ENCODE results near the gene SGK2. TPM values are rescaled to one million over a fixed set of nuclear protein-coding genes. Genes with fewer than 3 reads are reported as not detected.

SGK2 gene
- polyA plus RNA-seq, 1 of the 3 experiments (the other 2 are of a cell fraction): 0.21 TPM

DNA sequence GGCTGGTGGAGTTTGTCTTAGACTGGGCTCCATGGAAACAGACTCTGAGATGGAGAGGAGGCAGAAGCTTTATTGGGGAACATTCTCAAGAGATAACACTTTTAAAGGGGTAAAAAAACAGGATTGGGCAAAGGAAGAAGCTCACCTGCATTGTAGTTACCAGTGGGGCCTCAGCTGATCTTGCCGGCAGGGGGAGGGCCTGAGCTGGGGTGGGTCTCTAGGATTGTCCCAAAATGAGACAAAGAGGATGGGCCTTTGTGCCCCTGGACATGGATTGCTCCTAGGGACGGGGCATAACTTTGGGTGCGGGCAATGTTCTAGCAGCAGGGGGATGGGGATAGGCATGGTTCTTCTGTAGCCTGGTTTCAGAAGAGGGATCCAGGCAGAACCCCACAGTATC, 12.5 kb downstream of the SGK2 start:
- H3K27ac ChIP-seq (ENCODE audit: low read depth in 2 of 2, low read length in 1 of 2): no peak overlapping the region
- no peaks in the 10 kb centered on the region for H3K9me2 ChIP-seq
- DNase-seq: no peak
- no peaks in the 10 kb centered on the region for H4K20me1 ChIP-seq (ENCODE audit: insufficient read depth)
- 64% methylated on average over 1 of the region's 3 CpGs for WGBS (ENCODE audit: low lambda C conversion rate)
- no peaks in the 10 kb centered on the region for H3K9me3 ChIP-seq
- H3K4me2 ChIP-seq: no peak overlapping the region
- H3K79me2 ChIP-seq (ENCODE audit: insufficient read depth): no peaks in the 10 kb centered on the region
- H3K27me3 ChIP-seq (ENCODE audit: insufficient read depth): no peaks in the 10 kb centered on the region
- ChIA-PET POLR2A (no interaction called here), CTCF (no interaction called here)
- no peak overlapping the region for H3K9ac ChIP-seq
- no peak overlapping the region for H2AFZ ChIP-seq (ENCODE audit: low read depth)
- no peaks in the 10 kb centered on the region for H3K4me1 ChIP-seq (ENCODE audit: control insufficient read depth in 1 of 2, insufficient read depth in 2 of 2, low read depth in 1 of 2, low read length in 1 of 2)
- no peaks in the 10 kb centered on the region for H3K36me3 ChIP-seq (replicated peaks in 1 of 2; ENCODE audit: control insufficient read depth in 1 of 2, insufficient read depth in 2 of 2, low read length in 1 of 2)
- no peak overlapping the region for H3K4me3 ChIP-seq (ENCODE audit: low read depth in 2 of 2, low read length in 1 of 2)
- no peaks in the 10 kb centered on the region for H3F3A ChIP-seq (replicated peaks; ENCODE audit: insufficient read depth)
- TF ChIP-seq NFIC (IDR thresholded peaks at IDR 0.05; ENCODE audit: borderline replicate concordance): no peak
- TF ChIP-seq TCF12 (IDR thresholded peaks at IDR 0.05): no peak
- no peak for TF ChIP-seq RAD21 (IDR thresholded peaks at IDR 0.05; ENCODE audit: low read length)
- TF ChIP-seq, protein P1, sequence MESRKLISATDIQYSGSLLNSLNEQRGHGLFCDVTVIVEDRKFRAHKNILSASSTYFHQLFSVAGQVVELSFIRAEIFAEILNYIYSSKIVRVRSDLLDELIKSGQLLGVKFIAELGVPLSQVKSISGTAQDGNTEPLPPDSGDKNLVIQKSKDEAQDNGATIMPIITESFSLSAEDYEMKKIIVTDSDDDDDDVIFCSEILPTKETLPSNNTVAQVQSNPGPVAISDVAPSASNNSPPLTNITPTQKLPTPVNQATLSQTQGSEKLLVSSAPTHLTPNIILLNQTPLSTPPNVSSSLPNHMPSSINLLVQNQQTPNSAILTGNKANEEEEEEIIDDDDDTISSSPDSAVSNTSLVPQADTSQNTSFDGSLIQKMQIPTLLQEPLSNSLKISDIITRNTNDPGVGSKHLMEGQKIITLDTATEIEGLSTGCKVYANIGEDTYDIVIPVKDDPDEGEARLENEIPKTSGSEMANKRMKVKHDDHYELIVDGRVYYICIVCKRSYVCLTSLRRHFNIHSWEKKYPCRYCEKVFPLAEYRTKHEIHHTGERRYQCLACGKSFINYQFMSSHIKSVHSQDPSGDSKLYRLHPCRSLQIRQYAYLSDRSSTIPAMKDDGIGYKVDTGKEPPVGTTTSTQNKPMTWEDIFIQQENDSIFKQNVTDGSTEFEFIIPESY (IDR thresholded peaks at IDR 0.05; ENCODE audit: borderline replicate concordance, low read depth): no peak
- no peak for TF ChIP-seq SIN3A (IDR thresholded peaks at IDR 0.05; ENCODE audit: borderline replicate concordance, low read depth, low read length)
- TF ChIP-seq, protein P2, sequence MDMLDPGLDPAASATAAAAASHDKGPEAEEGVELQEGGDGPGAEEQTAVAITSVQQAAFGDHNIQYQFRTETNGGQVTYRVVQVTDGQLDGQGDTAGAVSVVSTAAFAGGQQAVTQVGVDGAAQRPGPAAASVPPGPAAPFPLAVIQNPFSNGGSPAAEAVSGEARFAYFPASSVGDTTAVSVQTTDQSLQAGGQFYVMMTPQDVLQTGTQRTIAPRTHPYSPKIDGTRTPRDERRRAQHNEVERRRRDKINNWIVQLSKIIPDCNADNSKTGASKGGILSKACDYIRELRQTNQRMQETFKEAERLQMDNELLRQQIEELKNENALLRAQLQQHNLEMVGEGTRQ (IDR thresholded peaks at IDR 0.05; ENCODE audit: borderline replicate concordance, low read depth, low read length): no peak
- TF ChIP-seq, protein P3, sequence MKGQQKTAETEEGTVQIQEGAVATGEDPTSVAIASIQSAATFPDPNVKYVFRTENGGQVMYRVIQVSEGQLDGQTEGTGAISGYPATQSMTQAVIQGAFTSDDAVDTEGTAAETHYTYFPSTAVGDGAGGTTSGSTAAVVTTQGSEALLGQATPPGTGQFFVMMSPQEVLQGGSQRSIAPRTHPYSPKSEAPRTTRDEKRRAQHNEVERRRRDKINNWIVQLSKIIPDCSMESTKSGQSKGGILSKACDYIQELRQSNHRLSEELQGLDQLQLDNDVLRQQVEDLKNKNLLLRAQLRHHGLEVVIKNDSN (IDR thresholded peaks at IDR 0.05; ENCODE audit: borderline replicate concordance, low read depth): no peak
- no peak for TF ChIP-seq NRF1 (IDR thresholded peaks at IDR 0.05; ENCODE audit: low read depth, low read length)
- no peak for TF ChIP-seq CHD2 (IDR thresholded peaks at IDR 0.05; ENCODE audit: low read length, partially characterized antibody)
- TF ChIP-seq FOXM1 (IDR thresholded peaks at IDR 0.05; ENCODE audit: low read depth): no peak
- TF ChIP-seq, protein P4, sequence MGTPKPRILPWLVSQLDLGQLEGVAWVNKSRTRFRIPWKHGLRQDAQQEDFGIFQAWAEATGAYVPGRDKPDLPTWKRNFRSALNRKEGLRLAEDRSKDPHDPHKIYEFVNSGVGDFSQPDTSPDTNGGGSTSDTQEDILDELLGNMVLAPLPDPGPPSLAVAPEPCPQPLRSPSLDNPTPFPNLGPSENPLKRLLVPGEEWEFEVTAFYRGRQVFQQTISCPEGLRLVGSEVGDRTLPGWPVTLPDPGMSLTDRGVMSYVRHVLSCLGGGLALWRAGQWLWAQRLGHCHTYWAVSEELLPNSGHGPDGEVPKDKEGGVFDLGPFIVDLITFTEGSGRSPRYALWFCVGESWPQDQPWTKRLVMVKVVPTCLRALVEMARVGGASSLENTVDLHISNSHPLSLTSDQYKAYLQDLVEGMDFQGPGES (IDR thresholded peaks at IDR 0.05; ENCODE audit: low read depth, low read length): no peak
- no peak for TF ChIP-seq EZH2phosphoT487 (IDR thresholded peaks at IDR 0.05; ENCODE audit: borderline replicate concordance, low read depth)
- TF ChIP-seq RXRA (IDR thresholded peaks at IDR 0.05; ENCODE audit: borderline replicate concordance, low read depth): no peak
- no peak for TF ChIP-seq RCOR1 (IDR thresholded peaks at IDR 0.05; ENCODE audit: low read length)
- TF ChIP-seq EP300 (IDR thresholded peaks at IDR 0.05; ENCODE audit: borderline replicate concordance in 1 of 2, low read depth in 1 of 2, low read length in 1 of 2): no peak
- no peak for TF ChIP-seq RFX5 (IDR thresholded peaks at IDR 0.05; ENCODE audit: low read length)
- TF ChIP-seq MXI1 (IDR thresholded peaks at IDR 0.05; ENCODE audit: low read depth, low read length): no peak
